Left ventricle myocardium inferior (tissue), 1 donor: ENCODE measurements around the gene RBMS3. TPM values are rescaled to one million over a fixed set of nuclear protein-coding genes. Genes with fewer than 3 reads are reported as not detected.
"Not testable (repeated sequence)": the region's sequence is repeated elsewhere in the genome, so short reads cannot be mapped to it uniquely, and the experiment has no call there.

ENCODE experiments used
- DNase-seq: peaks from one replicate; pipeline ENCODE4 v3.0.0-alpha.2; 2020
- H3K27ac ChIP-seq: fragments of 200-600 bp; replicated peaks from 2 replicates; pipeline ENCODE4 v1.8.0; 2021
- H3K27me3 ChIP-seq: fragments of 200-600 bp; 2 replicates; pipeline ENCODE4 v1.8.0; 2021; ENCODE audit warnings: low read depth
- H3K36me3 ChIP-seq: fragments of 200-600 bp; 2 replicates; pipeline ENCODE4 v1.8.0; 2021
- H3K4me1 ChIP-seq: fragments of 200-600 bp; 2 replicates; pipeline ENCODE4 v1.8.0; 2021
- H3K4me3 ChIP-seq: fragments of 200-600 bp; 2 replicates; pipeline ENCODE4 v1.8.0; 2021; ENCODE audit warnings: mild to moderate bottlenecking, moderate library complexity
- H3K9me3 ChIP-seq: fragments of 200-600 bp; replicated peaks from 2 replicates; pipeline ENCODE4 v1.8.0; 2021
- CTCF ChIP-seq: fragments of 200-600 bp; IDR thresholded peaks from 2 replicates; pipeline ENCODE4 v1.8.0; 2021; ENCODE audit warnings: antibody characterized with exemption, mild to moderate bottlenecking, borderline replicate concordance
- intact Hi-C: fragments of 100-400 bp; cut with micrococcal nuclease; formaldehyde crosslinking; loops from one replicate; pipeline ENCODE4 v1.11.0; 2022
- total RNA-seq: library from RNA; stranded (reverse); fragmentation: NEBNext Ultra II Directional; extraction: Animal tissue kit (Norgen Biotek cat#: 25700); gene quantifications from one replicate; pipeline ENCODE4 v1.2.1, GENCODE V29; 2021
- donor health status: DM: no; HTN: yes; CAD: no; lungs with severe emphysema.

RBMS3 gene
- total RNA-seq, 1 donor from 2014 or later, result 25.3 TPM

- no peaks in the 10 kb centered on the region for H3K9me3 ChIP-seq
- H3K4me3 ChIP-seq, result no peak overlapping the region
- no peak for DNase-seq
- no peaks in the 10 kb centered on the region for H3K36me3 ChIP-seq
- TF ChIP-seq CTCF, result no peak
- H3K4me1 ChIP-seq, result no peaks in the 10 kb centered on the region
- intact Hi-C loops, result loop anchor here (5.0 kb wide), 2 partner anchors 154 to 704 kb away; no protein-coding TSS in a partner anchor
- H3K27me3 ChIP-seq, result no peaks in the 10 kb centered on the region
- no peak overlapping the region for H3K27ac ChIP-seq
Measured at GRCh38 chr3:30042916-30043555, 762.2 kb downstream of the RBMS3 start.

GRCh38 chr3:30044515-30044914 is 763.6 kb downstream of the RBMS3 start:
- TF ChIP-seq CTCF, result no peak
- Histone ChIP-seq H3K9me3 (peaks cover under 1% of the 10 kb centered on the region), H3K27me3 (no peaks in the 10 kb centered on the region), H3K36me3 (no peaks in the 10 kb centered on the region), H3K4me3 (no peak overlapping the region), H3K4me1 (no peaks in the 10 kb centered on the region), H3K27ac (no peak overlapping the region)
- no peak for DNase-seq
- intact Hi-C loops, result loop anchor here (5.0 kb wide), 2 partner anchors 153 to 703 kb away; no protein-coding TSS in a partner anchor

- H3K36me3 ChIP-seq, result no peaks in the 10 kb centered on the region
- no peak for TF ChIP-seq CTCF
- no peak overlapping the region for H3K27ac ChIP-seq
- DNase-seq, result no peak
- H3K4me3 ChIP-seq, result no peak overlapping the region
- intact Hi-C loops, result no loop called here
- H3K4me1 ChIP-seq, result no peaks in the 10 kb centered on the region
- no peaks in the 10 kb centered on the region for H3K27me3 ChIP-seq
- H3K9me3 ChIP-seq, result peaks cover 7% of the 10 kb centered on the region
Measured at GRCh38 chr3:30048431-30048830, 767.6 kb downstream of the RBMS3 start.

GRCh38 chr3:30050116-30050515 is 769.2 kb downstream of the RBMS3 start:
- H3K9me3 ChIP-seq, H3K27ac ChIP-seq, H3K27me3 ChIP-seq, H3K36me3 ChIP-seq, DNase-seq, intact Hi-C loops, H3K4me3 ChIP-seq, H3K4me1 ChIP-seq: not testable (repeated sequence)

- no peak overlapping the region for H3K27ac ChIP-seq
- peaks cover 6% of the 10 kb centered on the region for H3K9me3 ChIP-seq
- TF ChIP-seq CTCF, result no peak
- no peaks in the 10 kb centered on the region for H3K4me1 ChIP-seq
- intact Hi-C loops, result no loop called here
- no peaks in the 10 kb centered on the region for H3K36me3 ChIP-seq
- no peak for DNase-seq
- H3K4me3 ChIP-seq, result no peak overlapping the region
- no peaks in the 10 kb centered on the region for H3K27me3 ChIP-seq
Measured at GRCh38 chr3:30059240-30059639, 778.4 kb downstream of the RBMS3 start.
